ENCODE data around the gene TLR1.
"Not testable (repeated sequence)": the region's sequence is repeated elsewhere in the genome, so short reads cannot be mapped to it uniquely, and the experiment has no call there.

GRCh38 chr4:38766940-38767339 is 37.7 kb downstream of the TLR1 start:
- TF ChIP-seq MAX (CRISPR knock-in tag; IDR thresholded peaks at IDR 0.05); SP1 (CRISPR knock-in tag; conservative IDR thresholded peaks at IDR 0.05); ATF2 (CRISPR knock-in tag; IDR thresholded peaks at IDR 0.05; ENCODE audit: borderline replicate concordance, low read depth); FOXJ3 (CRISPR knock-in tag; IDR thresholded peaks at IDR 0.05; ENCODE audit: borderline replicate concordance): not testable (repeated sequence)
- TF ChIP-seq, protein P1, sequence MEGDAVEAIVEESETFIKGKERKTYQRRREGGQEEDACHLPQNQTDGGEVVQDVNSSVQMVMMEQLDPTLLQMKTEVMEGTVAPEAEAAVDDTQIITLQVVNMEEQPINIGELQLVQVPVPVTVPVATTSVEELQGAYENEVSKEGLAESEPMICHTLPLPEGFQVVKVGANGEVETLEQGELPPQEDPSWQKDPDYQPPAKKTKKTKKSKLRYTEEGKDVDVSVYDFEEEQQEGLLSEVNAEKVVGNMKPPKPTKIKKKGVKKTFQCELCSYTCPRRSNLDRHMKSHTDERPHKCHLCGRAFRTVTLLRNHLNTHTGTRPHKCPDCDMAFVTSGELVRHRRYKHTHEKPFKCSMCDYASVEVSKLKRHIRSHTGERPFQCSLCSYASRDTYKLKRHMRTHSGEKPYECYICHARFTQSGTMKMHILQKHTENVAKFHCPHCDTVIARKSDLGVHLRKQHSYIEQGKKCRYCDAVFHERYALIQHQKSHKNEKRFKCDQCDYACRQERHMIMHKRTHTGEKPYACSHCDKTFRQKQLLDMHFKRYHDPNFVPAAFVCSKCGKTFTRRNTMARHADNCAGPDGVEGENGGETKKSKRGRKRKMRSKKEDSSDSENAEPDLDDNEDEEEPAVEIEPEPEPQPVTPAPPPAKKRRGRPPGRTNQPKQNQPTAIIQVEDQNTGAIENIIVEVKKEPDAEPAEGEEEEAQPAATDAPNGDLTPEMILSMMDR (IDR thresholded peaks at IDR 0.05): not testable (repeated sequence)
